GM23338 (cell line): ENCODE results near the gene BICDL1. TPM values are rescaled to one million over a fixed set of nuclear protein-coding genes. Genes with fewer than 3 reads are reported as not detected.

Experiments
- ATAC-seq: fragments of 200-7000 bp; cut with Tn5 transposase; 3 replicates; pipeline ENCODE4 v1.9.1; 2020
- DNase-seq: peaks from one replicate; pipeline ENCODE4 v3.0.0-alpha.2; 2015; ENCODE audit warnings: low spot score
- H2AFZ ChIP-seq: fragments of 200-600 bp; sonication (generic); 2 replicates; pipeline ENCODE4 v1.8.0; 2016; ENCODE audit warnings: antibody characterized with exemption, mild to moderate bottlenecking, moderate library complexity
- H3F3A ChIP-seq: fragments of 200-600 bp; sonication (generic); replicated peaks from 2 replicates; pipeline ENCODE4 v1.8.0; 2017; ENCODE audit warnings: antibody characterized with exemption, mixed run types, low read depth
- H3K27ac ChIP-seq: fragments of 200-600 bp; sonication (generic); 2 replicates; pipeline ENCODE4 v1.6.1; 2016; ENCODE audit warnings: low read depth
- H3K27me3 ChIP-seq: fragments of 200-600 bp; sonication (generic); 2 replicates; pipeline ENCODE4 v1.8.0; 2016; ENCODE audit warnings: mild to moderate bottlenecking, mixed run types, moderate library complexity; ENCODE audit not compliant: insufficient read depth
- H3K36me3 ChIP-seq: fragments of 200-600 bp; sonication (generic); 2 replicates; pipeline ENCODE4 v1.8.0; 2016; ENCODE audit warnings: mild to moderate bottlenecking; ENCODE audit not compliant: insufficient read depth
- H3K4me1 ChIP-seq: fragments of 200-600 bp; sonication (generic); 2 replicates; pipeline ENCODE4 v1.8.0; 2016; ENCODE audit warnings: mild to moderate bottlenecking, moderate library complexity; ENCODE audit not compliant: insufficient read depth
- H3K4me2 ChIP-seq: fragments of 200-600 bp; sonication (generic); 2 replicates; pipeline ENCODE4 v1.7.1; 2017; ENCODE audit warnings: mixed run types
- H3K4me3 ChIP-seq: fragments of 200-600 bp; sonication (generic); 2 replicates; pipeline ENCODE4 v1.6.1; 2016; ENCODE audit warnings: mixed run types
- H3K79me2 ChIP-seq: fragments of 200-600 bp; sonication (generic); replicated peaks from 2 replicates; pipeline ENCODE4 v1.8.0; 2017; ENCODE audit warnings: mild to moderate bottlenecking; ENCODE audit not compliant: insufficient read depth
- H3K9me2 ChIP-seq: fragments of 200-600 bp; sonication (generic); 2 replicates; pipeline ENCODE4 v1.8.0; 2017; ENCODE audit not compliant: insufficient read depth
- H4K20me1 ChIP-seq: fragments of 200-600 bp; sonication (generic); replicated peaks from 2 replicates; pipeline ENCODE4 v1.8.0; 2017; ENCODE audit warnings: mild to moderate bottlenecking; ENCODE audit not compliant: insufficient read depth
- H3K27ac Mint-ChIP-seq: 2 replicates; pipeline ENCODE4 v1.8.0; 2020; ENCODE audit warnings: inconsistent platforms, mild to moderate bottlenecking, moderate library complexity, mixed read lengths
- H3K27me3 Mint-ChIP-seq: 3 replicates; pipeline ENCODE4 v1.8.0; 2022; ENCODE audit warnings: low read depth, mild to moderate bottlenecking, moderate library complexity, mixed read lengths, inconsistent platforms; ENCODE audit not compliant: insufficient read depth, poor library complexity
- H3K36me3 Mint-ChIP-seq: 3 replicates; pipeline ENCODE4 v1.8.0; 2021; ENCODE audit warnings: low read depth, mild to moderate bottlenecking, inconsistent platforms, moderate library complexity, mixed read lengths
- H3K4me1 Mint-ChIP-seq: 3 replicates; pipeline ENCODE4 v1.8.0; 2020; ENCODE audit warnings: mild to moderate bottlenecking, inconsistent platforms, mixed read lengths
- H3K4me3 Mint-ChIP-seq: 3 replicates; pipeline ENCODE4 v1.8.0; 2021; ENCODE audit warnings: moderate library complexity, mild to moderate bottlenecking, inconsistent platforms, mixed read lengths
- H3K9me3 Mint-ChIP-seq: 3 replicates; pipeline ENCODE4 v1.8.0; 2020; ENCODE audit warnings: moderate library complexity, mild to moderate bottlenecking, inconsistent platforms, mixed read lengths
- CREB1 ChIP-seq: fragments of 250-450 bp; sonication (Bioruptor Pico); IDR thresholded peaks from 2 replicates; pipeline ENCODE4 v1.5.0; 2020; ENCODE audit warnings: low read depth, mild to moderate bottlenecking, moderate library complexity
- EZH2phosphoT487 ChIP-seq: fragments of 200-600 bp; sonication (generic); IDR thresholded peaks from one replicate; pipeline ENCODE4 v1.8.1; 2018; ENCODE audit warnings: antibody characterized with exemption; ENCODE audit not compliant: unreplicated experiment
- JUNB ChIP-seq: IDR thresholded peaks from one replicate; pipeline ENCODE4 v1.6.1; 2016; ENCODE audit warnings: antibody characterized with exemption; ENCODE audit not compliant: unreplicated experiment
- POLR2AphosphoS5 ChIP-seq: IDR thresholded peaks from 2 replicates; pipeline ENCODE4 v1.6.1; 2016; ENCODE audit warnings: antibody characterized with exemption, low read depth
- REST ChIP-seq: IDR thresholded peaks from one replicate; pipeline ENCODE4 v1.6.1; 2018; ENCODE audit warnings: antibody characterized with exemption; ENCODE audit not compliant: unreplicated experiment
- STAT1 ChIP-seq: IDR thresholded peaks from one replicate; pipeline ENCODE4 v1.6.1; 2016; ENCODE audit warnings: antibody characterized with exemption; ENCODE audit not compliant: unreplicated experiment
- ZNF114 ChIP-seq: fragments of 250-450 bp; sonication (Bioruptor Pico); IDR thresholded peaks from 2 replicates; pipeline ENCODE4 v1.5.0; 2020; ENCODE audit warnings: mild to moderate bottlenecking, moderate library complexity
- ZNF462 ChIP-seq: fragments of 250-450 bp; sonication (Bioruptor Pico); IDR thresholded peaks from 2 replicates; pipeline ENCODE4 v1.5.0; 2020; ENCODE audit warnings: mild to moderate bottlenecking, moderate library complexity
- long read RNA-seq: library from polyadenylated mRNA; unstranded; transcript quantifications from one replicate; pipeline ENCODE4 v2.0.0, GENCODE V29; 2020; ENCODE audit not compliant: unreplicated experiment
- polyA plus RNA-seq: library from polyadenylated mRNA; unstranded; fragments of >200 nt; fragmentation: Nextera tagmentation; extraction: Ambion mirVana; gene quantifications from 2 replicates; pipeline ENCODE4 v1.2.1, GENCODE V29; 2016
- total RNA-seq: library from RNA; depleted of rRNA; stranded (reverse); fragments of >200 nt; shearing (Covaris generic); gene quantifications from 2 replicates; pipeline ENCODE4 v1.2.3, GENCODE V29; 2014; rRNA removed
- TF ChIP-seq, protein P1 (sequence below), 2 experiments: fragments of 200-600 bp in 1 of 2; sonication (generic) in 1 of 2; conservative IDR thresholded peaks; 2 replicates each; pipeline versions ENCODE4 v1.5.1 to v1.6.1; 2016 to 2017; ENCODE audit warnings: antibody characterized with exemption in 2 of 2, low read depth in 2 of 2, mild to moderate bottlenecking in 2 of 2, moderate library complexity in 1 of 2

Gene BICDL1, protein sequence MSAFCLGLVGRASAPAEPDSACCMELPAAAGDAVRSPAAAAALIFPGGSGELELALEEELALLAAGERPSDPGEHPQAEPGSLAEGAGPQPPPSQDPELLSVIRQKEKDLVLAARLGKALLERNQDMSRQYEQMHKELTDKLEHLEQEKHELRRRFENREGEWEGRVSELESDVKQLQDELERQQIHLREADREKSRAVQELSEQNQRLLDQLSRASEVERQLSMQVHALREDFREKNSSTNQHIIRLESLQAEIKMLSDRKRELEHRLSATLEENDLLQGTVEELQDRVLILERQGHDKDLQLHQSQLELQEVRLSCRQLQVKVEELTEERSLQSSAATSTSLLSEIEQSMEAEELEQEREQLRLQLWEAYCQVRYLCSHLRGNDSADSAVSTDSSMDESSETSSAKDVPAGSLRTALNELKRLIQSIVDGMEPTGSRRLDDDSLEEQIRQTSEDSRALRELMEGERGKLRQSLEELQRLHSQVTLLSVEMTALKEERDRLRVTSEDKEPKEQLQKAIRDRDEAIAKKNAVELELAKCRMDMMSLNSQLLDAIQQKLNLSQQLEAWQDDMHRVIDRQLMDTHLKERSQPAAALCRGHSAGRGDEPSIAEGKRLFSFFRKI
- 25.7 and 30.3 TPM in 2 replicates for total RNA-seq
- 14.0 and 15.9 TPM in 2 replicates for polyA plus RNA-seq
- long read RNA-seq, partial matches to known transcripts = 0 of 1 reads
- long read RNA-seq, other reads (novel, unspliced or antisense) = 1 of 1 reads

DNA sequence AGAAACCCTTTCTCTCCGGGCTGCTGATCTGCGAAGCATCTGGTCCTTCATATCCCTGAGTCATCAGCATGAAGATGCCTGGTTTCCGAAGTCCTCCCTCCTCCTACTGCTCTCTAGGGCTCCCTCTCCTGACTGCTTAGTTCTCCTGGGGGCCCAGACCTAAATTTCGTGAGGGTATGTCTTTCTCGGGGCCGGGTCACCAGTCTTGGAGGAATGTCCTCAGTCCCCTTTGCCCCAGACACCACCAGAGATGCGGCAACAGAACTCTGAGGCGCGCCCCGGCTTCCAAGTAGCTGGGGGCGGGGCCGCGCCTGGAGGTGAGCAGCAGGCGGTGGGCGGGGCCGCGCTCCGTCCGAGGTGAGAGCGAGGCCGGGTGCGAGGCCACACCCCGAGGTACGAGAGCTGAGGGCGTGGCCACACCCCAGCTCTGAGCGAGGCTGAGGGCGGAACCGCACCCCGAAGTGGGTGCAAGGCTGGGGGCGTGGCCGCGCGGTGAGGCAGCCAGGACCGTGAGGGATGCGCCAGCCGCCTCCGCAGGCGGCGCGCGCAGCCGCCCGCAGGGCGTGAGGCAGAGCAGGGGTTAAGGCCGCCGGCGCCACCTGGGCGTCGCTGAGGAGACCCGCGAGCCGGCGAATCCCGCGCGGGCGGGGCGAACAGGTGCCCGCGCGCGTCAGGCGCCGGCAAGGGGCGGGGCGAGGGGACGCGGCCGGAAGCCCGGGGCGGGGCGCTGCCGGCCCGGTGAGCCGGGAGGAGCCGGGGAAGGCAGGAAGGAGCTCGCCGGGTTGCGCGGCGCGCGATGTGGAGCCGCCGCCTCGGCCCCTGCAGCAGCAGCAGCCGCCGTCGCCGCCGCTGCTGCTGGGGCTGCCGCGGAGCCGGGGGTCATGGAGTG, at the start of gene BICDL1:
Gene BICDL1 (plus strand): TSS at position 765 of the 889 bp plus-strand sequence. CDS start 633 bp downstream, outside the sequence.
- Mint-ChIP-seq H3K27me3 (peaks cover 4% of the 10 kb centered on the region), H3K9me3 (peaks cover 3% of the 10 kb centered on the region; the same call in 1 of the 3 replicates), H3K4me1 (peaks cover 24% of the 10 kb centered on the region), H3K4me3 (peak within 1 kb of the TSS; percentile 84), H3K27ac (peak within 1 kb of the TSS; percentile 96), H3K36me3 (peaks cover 7% of the 10 kb centered on the region)
- Histone ChIP-seq H3K27ac (peak within 1 kb of the TSS; percentile 72), H2AFZ (peak within 1 kb of the TSS; percentile 67), H3K9me2 (no peaks in the 10 kb centered on the region), H3K27me3 (peaks cover 16% of the 10 kb centered on the region), H3K36me3 (no peaks in the 10 kb centered on the region; the same call in 1 of the 2 replicates), H3F3A (peaks cover 23% of the 10 kb centered on the region), H3K4me3 (peak within 1 kb of the TSS; percentile 89), H3K4me1 (peaks cover 22% of the 10 kb centered on the region), H4K20me1 (peaks cover 17% of the 10 kb centered on the region), H3K79me2 (peaks cover 20% of the 10 kb centered on the region), H3K4me2 (peak within 1 kb of the TSS; percentile 98)
- ATAC-seq (peak; percentile 86), DNase-seq (peak; percentile 99)
- no peak for TF ChIP-seq ZNF462 (CRISPR knock-in tag)
- TF ChIP-seq JUNB = no peak
- TF ChIP-seq STAT1 = no peak
- TF ChIP-seq, protein P1, sequence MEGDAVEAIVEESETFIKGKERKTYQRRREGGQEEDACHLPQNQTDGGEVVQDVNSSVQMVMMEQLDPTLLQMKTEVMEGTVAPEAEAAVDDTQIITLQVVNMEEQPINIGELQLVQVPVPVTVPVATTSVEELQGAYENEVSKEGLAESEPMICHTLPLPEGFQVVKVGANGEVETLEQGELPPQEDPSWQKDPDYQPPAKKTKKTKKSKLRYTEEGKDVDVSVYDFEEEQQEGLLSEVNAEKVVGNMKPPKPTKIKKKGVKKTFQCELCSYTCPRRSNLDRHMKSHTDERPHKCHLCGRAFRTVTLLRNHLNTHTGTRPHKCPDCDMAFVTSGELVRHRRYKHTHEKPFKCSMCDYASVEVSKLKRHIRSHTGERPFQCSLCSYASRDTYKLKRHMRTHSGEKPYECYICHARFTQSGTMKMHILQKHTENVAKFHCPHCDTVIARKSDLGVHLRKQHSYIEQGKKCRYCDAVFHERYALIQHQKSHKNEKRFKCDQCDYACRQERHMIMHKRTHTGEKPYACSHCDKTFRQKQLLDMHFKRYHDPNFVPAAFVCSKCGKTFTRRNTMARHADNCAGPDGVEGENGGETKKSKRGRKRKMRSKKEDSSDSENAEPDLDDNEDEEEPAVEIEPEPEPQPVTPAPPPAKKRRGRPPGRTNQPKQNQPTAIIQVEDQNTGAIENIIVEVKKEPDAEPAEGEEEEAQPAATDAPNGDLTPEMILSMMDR (conservative IDR thresholded peaks at IDR 0.05; ENCODE audit: low read depth in 2 of 2) = no peak; a peak in 1 of 4 replicates
- TF ChIP-seq POLR2AphosphoS5 = peak; percentile 60
- TF ChIP-seq ZNF114 = no peak
- 0 out of 2 replicates have a peak, but pooled peaks have one; percentile 9 for TF ChIP-seq CREB1 (CRISPR knock-in tag)
- no peak for TF ChIP-seq REST
- TF ChIP-seq EZH2phosphoT487 = no peak
